ENCODE data around the gene ZSCAN5B. TPM values are rescaled to one million over a fixed set of nuclear protein-coding genes. Genes with fewer than 3 reads are reported as not detected.
A peak's percentile ranks its signal among the peaks of the same experiment; 100 is the strongest.

Gene ZSCAN5B
- total and polyA plus RNA-seq, 2 of the 13 experiments (the other 11 are each of a cell fraction or from before 2014, with no cell fraction given) = not detected

DNA sequence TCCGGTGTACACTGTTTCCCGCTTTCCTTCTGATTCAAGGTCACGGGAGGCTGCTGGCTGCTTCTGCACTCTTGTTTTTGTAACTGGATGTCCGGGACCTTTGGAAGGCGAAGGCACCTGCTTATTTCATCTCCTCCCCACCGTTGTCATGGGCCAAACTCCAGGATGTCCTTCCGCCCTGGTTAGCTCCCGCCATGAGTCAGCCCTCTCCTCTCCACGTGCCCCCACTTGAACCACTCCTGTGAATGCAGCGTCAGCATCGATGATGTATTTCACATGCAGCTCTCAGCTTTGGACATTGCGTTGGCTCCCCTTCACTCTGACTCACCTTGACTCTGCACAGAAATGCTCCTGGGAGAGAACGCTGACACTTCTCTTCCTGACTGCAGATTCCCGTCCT lies 27.3 kb downstream of the ZSCAN5B start (continued):
- TF ChIP-seq NFAT5 (CRISPR knock-in tag; IDR thresholded peaks at IDR 0.05) = no peak
- TF ChIP-seq MAF1 (CRISPR knock-in tag; IDR thresholded peaks at IDR 0.05; ENCODE audit: borderline replicate concordance) = no peak
- peak; percentile 68; the same call in 1 of the 2 replicates for TF ChIP-seq ZNF746 (CRISPR knock-in tag; IDR thresholded peaks at IDR 0.05)
- TF ChIP-seq JUN (CRISPR knock-in tag; IDR thresholded peaks at IDR 0.05) = peak; percentile 57; the same call in 1 of the 2 replicates
- TF ChIP-seq IRX3 (CRISPR knock-in tag; IDR thresholded peaks at IDR 0.05; ENCODE audit: borderline replicate concordance, low read depth) = no peak
- no peak for TF ChIP-seq HMG20B (CRISPR knock-in tag; conservative IDR thresholded peaks at IDR 0.05)
- no peak for TF ChIP-seq NRL (CRISPR knock-in tag; IDR thresholded peaks at IDR 0.05; ENCODE audit: borderline replicate concordance)
- TF ChIP-seq, protein P1, sequence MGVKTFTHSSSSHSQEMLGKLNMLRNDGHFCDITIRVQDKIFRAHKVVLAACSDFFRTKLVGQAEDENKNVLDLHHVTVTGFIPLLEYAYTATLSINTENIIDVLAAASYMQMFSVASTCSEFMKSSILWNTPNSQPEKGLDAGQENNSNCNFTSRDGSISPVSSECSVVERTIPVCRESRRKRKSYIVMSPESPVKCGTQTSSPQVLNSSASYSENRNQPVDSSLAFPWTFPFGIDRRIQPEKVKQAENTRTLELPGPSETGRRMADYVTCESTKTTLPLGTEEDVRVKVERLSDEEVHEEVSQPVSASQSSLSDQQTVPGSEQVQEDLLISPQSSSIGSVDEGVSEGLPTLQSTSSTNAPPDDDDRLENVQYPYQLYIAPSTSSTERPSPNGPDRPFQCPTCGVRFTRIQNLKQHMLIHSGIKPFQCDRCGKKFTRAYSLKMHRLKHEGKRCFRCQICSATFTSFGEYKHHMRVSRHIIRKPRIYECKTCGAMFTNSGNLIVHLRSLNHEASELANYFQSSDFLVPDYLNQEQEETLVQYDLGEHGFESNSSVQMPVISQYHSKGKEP (CRISPR knock-in tag; IDR thresholded peaks at IDR 0.05) = no peak
- no peak for TF ChIP-seq DR1 (CRISPR knock-in tag; IDR thresholded peaks at IDR 0.05)
- TF ChIP-seq DPF2 (CRISPR knock-in tag; IDR thresholded peaks at IDR 0.05; ENCODE audit: borderline replicate concordance, low read depth) = no peak
- peak; percentile 32; the same call in 1 of the 2 replicates for TF ChIP-seq ZMYM4 (CRISPR knock-in tag; IDR thresholded peaks at IDR 0.05)
- no peak for TF ChIP-seq SALL2 (CRISPR knock-in tag; IDR thresholded peaks at IDR 0.05)
- peak; percentile 89 for TF ChIP-seq MNT (IDR thresholded peaks at IDR 0.05)
- no peak for TF ChIP-seq ZBTB1 (CRISPR knock-in tag; IDR thresholded peaks at IDR 0.05; ENCODE audit: borderline replicate concordance)
- TF ChIP-seq, protein P2, sequence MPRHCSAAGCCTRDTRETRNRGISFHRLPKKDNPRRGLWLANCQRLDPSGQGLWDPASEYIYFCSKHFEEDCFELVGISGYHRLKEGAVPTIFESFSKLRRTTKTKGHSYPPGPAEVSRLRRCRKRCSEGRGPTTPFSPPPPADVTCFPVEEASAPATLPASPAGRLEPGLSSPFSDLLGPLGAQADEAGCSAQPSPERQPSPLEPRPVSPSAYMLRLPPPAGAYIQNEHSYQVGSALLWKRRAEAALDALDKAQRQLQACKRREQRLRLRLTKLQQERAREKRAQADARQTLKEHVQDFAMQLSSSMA (CRISPR knock-in tag; IDR thresholded peaks at IDR 0.05) = peak; percentile 20; the same call in 1 of the 2 replicates
- peak; percentile 77; the same call in 1 of the 2 replicates for TF ChIP-seq ZNF292 (CRISPR knock-in tag; IDR thresholded peaks at IDR 0.05; ENCODE audit: borderline replicate concordance, low read depth)
- no peak for TF ChIP-seq TOE1 (CRISPR knock-in tag; IDR thresholded peaks at IDR 0.05)
- no peak for TF ChIP-seq ZNF343 (CRISPR knock-in tag; IDR thresholded peaks at IDR 0.05)
- TF ChIP-seq, protein P3, sequence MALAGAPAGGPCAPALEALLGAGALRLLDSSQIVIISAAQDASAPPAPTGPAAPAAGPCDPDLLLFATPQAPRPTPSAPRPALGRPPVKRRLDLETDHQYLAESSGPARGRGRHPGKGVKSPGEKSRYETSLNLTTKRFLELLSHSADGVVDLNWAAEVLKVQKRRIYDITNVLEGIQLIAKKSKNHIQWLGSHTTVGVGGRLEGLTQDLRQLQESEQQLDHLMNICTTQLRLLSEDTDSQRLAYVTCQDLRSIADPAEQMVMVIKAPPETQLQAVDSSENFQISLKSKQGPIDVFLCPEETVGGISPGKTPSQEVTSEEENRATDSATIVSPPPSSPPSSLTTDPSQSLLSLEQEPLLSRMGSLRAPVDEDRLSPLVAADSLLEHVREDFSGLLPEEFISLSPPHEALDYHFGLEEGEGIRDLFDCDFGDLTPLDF (CRISPR knock-in tag; IDR thresholded peaks at IDR 0.05) = 0 out of 2 replicates have a peak, but pooled peaks have one; percentile 34
- TF ChIP-seq MEF2D (CRISPR knock-in tag; IDR thresholded peaks at IDR 0.05) = peak; percentile 67
- peak; percentile 97 for TF ChIP-seq SAP130 (CRISPR knock-in tag; IDR thresholded peaks at IDR 0.05; ENCODE audit: low read depth)
